NCI-H146 treated with DMSO at 0.1 percent for 48 hours (cell line): Measurements from ENCODE around the gene ZDHHC1.
"Not testable (repeated sequence)": the region's sequence is repeated elsewhere in the genome, so short reads cannot be mapped to it uniquely, and the experiment has no call there.

Experiments
- DNase-seq: peaks from one replicate; lab custom pipeline; 2025; ENCODE audit not compliant: unreplicated experiment; lab: John Stamatoyannopoulos, UW

ZDHHC1 gene

DNA sequence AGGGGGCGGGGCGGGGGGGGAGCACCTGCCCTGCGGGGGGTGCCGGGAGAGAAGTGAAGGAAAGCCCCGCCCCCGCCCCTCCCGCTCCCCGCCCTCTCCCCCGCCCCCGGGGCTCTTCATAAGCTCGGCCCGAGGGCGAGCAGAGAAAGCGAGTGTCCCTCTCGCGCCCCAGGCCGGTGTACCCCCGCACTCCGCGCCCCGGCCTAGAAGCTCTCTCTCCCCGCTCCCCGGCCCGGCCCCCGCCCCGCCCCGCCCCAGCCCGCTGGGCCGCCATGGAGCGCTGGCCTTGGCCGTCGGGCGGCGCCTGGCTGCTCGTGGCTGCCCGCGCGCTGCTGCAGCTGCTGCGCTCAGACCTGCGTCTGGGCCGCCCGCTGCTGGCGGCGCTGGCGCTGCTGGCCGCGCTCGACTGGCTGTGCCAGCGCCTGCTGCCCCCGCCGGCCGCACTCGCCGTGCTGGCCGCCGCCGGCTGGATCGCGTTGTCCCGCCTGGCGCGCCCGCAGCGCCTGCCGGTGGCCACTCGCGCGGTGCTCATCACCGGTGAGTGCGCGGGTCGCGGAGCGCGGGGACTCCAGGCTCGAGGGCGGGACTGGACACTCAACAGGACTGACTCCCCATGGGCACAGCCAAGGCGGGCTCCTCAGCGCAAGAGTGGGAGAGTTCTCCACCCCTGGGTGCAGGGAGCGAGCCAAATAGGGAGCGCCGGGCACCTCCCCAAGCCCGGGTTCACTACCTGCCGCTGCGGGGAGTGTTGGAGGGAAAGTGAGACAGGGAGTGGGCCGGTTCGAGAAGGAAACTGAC lies 14.9 kb upstream of the ZDHHC1 start, which contains the start of gene HSD11B2:
Gene HSD11B2, plus strand, starts transcription at position 145 of the 798 bp plus-strand sequence. Its CDS starts 128 bp downstream, at position 273.
- no peak for DNase-seq

DNA sequence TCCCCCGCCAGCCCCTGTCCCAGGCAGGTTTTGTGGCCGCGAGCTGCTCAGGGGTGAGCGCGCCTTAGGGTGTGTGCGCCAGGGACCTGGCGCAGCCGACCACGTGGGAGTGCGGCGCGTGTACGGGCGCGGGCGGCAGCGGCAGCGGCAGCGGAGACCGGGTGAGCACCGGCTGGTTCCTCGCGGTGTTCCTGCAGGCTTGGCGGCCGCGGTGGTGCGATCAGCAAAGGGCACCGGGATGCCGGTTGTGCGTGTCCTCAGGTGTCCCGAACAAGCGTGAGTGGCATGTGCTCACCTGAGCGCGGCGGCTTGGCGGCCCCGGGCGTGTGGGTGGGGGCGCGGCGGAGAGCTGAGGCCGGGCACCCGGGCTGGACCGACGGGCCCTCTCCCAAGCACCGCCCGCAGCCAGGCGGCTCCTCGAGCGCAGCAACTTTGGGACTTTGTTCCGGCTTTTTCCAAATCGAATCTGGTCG lies 14.3 kb upstream of the ZDHHC1 start:
- DNase-seq = no peak

DNA sequence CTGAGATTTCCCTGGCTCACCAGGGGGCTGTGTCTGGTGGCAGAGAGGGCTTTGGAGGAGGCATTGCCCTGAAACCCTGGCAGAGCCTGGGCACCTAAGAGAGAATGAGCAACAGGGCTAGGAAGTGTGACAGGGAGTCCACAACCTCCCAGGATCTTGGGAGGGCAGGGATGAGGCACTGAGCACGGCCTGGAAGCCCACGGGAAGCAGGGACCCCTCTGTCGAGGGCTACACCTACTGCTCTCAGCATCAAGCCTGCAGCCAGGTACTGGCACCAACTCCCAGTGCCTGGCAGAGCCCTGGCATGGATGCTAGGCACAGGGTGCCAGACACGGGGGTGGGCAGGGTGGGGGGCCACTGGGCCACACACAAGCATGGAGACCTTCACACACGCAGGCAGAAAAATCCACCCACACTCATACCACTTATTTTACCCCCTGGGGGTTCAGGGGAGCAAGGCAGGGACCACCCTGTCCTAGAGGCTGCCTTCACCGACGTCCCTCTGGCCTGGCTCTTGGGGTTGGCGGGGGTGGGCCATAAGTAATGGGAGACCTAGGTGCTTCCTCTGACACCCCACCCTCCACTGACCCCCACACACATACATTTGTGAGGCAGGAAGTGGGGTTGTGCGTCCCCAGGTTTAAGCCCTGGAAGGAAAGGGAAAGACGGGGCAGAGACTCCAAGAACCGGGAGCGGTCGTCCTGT lies 13.7 kb upstream of the ZDHHC1 start:
- no peak for DNase-seq

- DNase-seq = no peak
Measured at GRCh38 chr16:67429053-67429798, 12.9 kb upstream of the ZDHHC1 start.

- peak; percentile 32 for DNase-seq
Measured at GRCh38 chr16:67428146-67428731, 12.0 kb upstream of the ZDHHC1 start.

GRCh38 chr16:67426950-67427349 lies 10.7 kb upstream of the ZDHHC1 start:
- DNase-seq = no peak

GRCh38 chr16:67426022-67426421 lies 9.7 kb upstream of the ZDHHC1 start:
- no peak for DNase-seq

DNA sequence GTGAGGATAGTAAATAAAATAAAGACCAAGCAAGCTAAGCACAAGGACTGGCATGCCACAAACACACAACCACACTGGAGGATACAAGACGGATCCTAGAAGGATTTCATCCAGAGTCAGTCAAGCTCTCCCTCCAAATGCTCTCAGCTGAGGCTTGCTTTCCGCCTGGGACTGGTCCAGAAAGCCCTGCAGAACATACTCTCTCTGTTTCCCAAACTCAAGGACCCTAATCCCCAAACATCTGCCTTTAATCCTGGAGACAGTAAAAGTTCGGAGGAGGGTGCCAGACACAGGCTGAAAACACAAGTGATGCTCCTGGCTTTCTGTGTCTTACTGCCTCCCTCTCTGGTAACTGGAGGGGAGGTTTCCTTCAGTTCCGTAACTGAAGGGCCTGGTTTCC lies 9.3 kb upstream of the ZDHHC1 start:
- DNase-seq = no peak

GRCh38 chr16:67425061-67425460 lies 8.8 kb upstream of the ZDHHC1 start:
- DNase-seq = no peak

GRCh38 chr16:67424261-67424615 lies 8.0 kb upstream of the ZDHHC1 start:
- no peak for DNase-seq

DNA sequence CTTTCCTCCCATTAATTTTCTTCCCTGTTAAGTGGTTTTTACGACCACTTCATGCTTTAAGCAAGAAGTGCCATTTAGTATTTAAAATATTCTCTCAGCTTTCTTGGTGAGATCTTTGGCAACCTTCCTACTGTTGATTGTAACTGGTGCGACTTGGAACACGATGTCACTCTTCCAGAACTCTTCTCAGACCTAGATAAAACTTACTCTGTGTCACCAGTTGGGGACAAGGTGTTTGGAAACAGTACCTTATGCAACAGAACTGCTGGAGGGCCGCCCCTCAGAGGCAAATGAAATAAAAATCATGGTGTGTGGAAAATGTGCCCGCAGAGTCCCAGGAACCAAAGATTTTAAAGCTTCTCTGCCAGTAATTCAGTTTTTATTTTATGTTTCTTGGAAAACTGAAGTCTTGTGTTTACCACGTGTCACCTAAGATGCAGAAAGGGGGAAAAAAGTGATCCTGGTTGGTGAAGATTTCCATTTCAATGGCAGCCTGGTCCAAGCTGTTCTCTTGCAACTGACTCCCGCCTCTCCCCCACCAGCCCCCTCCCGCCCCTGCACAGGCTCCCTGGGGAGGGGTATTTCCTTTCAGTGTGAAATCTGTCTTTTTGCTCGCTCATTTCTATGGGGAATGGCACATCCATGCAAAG lies 7.5 kb upstream of the ZDHHC1 start:
- DNase-seq = no peak

DNA sequence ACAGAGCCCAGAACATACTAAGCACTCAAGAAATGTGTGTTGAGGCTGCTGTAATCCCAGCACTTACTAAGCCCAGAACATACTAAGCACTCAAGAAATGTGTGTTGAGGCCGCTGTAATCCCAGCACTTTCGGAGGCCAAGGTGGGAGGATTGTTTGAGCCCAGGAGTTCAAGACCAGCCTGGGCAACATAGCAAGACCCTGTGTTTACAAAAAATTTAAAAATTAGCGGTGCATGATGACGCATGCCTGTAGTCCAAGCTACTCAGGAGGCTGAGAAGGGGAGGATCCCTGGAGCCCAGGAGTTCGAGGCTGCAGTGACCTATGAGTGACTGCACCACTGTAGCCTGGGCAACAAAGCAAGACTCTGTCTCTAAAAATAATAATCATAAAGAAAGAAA lies 6.7 kb upstream of the ZDHHC1 start:
- no peak for DNase-seq

GRCh38 chr16:67421030-67421429 lies 4.8 kb upstream of the ZDHHC1 start:
- no peak for DNase-seq

DNA sequence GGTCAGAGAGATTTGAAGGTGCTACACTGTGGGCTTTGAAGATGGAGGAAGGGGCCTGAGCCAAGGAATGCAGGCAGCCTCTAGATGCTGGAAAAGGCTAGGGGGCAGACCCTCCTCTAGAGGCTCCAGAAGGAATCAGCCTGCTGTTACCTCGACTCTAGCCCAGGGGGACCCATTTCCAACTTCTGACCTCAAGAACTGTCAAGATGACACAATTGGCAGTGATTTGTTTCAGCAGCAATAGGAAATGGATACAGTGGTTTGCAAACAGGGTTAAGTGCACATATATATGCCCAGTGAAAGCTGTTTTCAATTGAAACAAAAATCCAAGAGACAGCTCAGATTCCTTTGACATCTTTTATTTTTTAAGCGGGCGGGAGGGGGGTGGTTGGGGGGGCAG lies 3.7 kb upstream of the ZDHHC1 start:
- no peak for DNase-seq

GRCh38 chr16:67419502-67419901 lies 3.2 kb upstream of the ZDHHC1 start:
- no peak for DNase-seq

DNA sequence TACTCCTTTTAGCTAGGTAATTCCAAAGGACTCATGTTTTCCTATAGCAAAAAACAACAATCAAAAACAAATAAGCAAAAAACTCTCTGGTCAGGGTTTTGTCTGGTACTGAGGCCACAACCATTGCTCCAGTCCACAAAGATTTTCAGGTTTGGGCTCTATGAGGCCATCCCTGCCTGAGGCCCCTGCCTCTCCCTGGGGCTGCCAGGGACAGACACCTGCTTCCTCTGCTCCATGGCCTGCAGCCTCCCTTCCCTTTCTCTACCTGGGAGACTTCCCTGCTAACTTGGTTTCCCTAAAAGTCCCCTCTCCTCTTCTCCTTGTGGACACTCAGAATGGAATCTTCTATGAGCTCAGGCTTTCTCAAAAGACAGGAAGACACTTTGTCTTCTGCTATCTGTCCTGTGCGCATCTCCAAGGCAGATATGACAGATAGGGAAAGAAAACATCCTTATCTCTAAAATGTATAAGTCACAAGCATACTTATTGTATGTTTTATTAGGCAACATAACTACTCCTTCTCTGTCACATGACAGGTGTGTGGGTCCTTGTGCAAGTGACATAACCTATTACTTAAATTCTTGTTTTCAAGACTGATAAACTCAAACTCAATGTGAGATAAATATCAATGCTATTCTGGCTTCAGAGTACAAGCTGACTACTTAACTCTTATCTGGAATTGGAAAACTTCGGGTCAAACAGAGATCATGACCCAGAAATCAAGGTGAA lies 1.2 kb upstream of the ZDHHC1 start:
- DNase-seq = no peak

DNA sequence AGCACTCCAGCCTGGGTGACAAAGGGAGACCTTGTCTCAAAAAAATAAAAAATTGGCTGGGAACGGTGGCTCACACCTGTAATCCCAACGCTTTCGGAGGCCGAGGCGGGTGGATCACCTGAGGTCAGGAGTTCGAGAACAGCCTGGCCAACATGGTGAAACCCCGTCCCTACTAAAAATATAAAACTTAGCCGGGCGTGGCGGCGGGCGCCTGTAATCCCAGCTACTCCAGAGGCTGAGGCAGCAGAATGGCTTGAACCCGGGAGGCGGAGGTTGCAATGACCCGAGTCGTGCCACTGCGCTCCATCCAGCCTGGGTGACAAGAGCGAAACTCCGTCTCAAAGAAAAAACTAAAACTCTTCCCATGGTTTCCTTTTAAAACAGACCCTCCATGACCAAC lies 856 bp downstream of the ZDHHC1 start:
- not testable (repeated sequence) for DNase-seq

- no peak for DNase-seq
Measured at GRCh38 chr16:67413978-67414911, 2.0 kb downstream of the ZDHHC1 start.

- DNase-seq = no peak
Measured at GRCh38 chr16:67412294-67412693, 4.0 kb downstream of the ZDHHC1 start.
